Activated effector memory CD4-positive, alpha-beta T cell treated with anti-CD3 and anti-CD28 coated beads, Interleukin-2, amount 50 U/mL, for 16 hours (primary cell): Measurements from ENCODE around the gene ZFP1.
"Not testable (repeated sequence)": the region's sequence is repeated elsewhere in the genome, so short reads cannot be mapped to it uniquely, and the experiment has no call there.

Source experiments
- DNase-seq: peaks from one replicate; pipeline ENCODE4 v3.0.0-alpha.2; 2020

The ZFP1 gene

GRCh38 chr16:75160386-75160785 lies 12.1 kb downstream of the ZFP1 start:
- DNase-seq: no peak

GRCh38 chr16:75169899-75170405 lies 21.6 kb downstream of the ZFP1 start:
- DNase-seq: no peak

- DNase-seq: no peak
Observed at GRCh38 chr16:75172578-75172977, 24.3 kb downstream of the ZFP1 start.

GRCh38 chr16:75175074-75175473 lies 26.8 kb downstream of the ZFP1 start:
- DNase-seq: no peak

GRCh38 chr16:75176926-75177325 lies 28.6 kb downstream of the ZFP1 start:
- DNase-seq: no peak

- DNase-seq: no peak
Observed at GRCh38 chr16:75179208-75179607, 30.9 kb downstream of the ZFP1 start.

- DNase-seq: no peak
Observed at GRCh38 chr16:75181630-75182029, 33.3 kb downstream of the ZFP1 start.

GRCh38 chr16:75188832-75189477 lies 40.6 kb downstream of the ZFP1 start:
- peak; percentile 42 for DNase-seq

- DNase-seq: no peak
Observed at GRCh38 chr16:75189638-75190245, 41.4 kb downstream of the ZFP1 start.

GRCh38 chr16:75192606-75193264 lies 44.4 kb downstream of the ZFP1 start:
- DNase-seq: peak; percentile 37

GRCh38 chr16:75193265-75193650 lies 44.9 kb downstream of the ZFP1 start:
- no peak for DNase-seq

- peak; percentile 48 for DNase-seq
Observed at GRCh38 chr16:75193730-75194444, 45.6 kb downstream of the ZFP1 start.

- DNase-seq: peak; percentile 43
Observed at GRCh38 chr16:75195811-75196790, 47.8 kb downstream of the ZFP1 start.

GRCh38 chr16:75196836-75197235 lies 48.5 kb downstream of the ZFP1 start:
- peak; percentile 28 for DNase-seq

- peak; percentile 38 for DNase-seq
Observed at GRCh38 chr16:75197522-75198134, 49.3 kb downstream of the ZFP1 start.

- DNase-seq: no peak
Observed at GRCh38 chr16:75198135-75198600, 49.8 kb downstream of the ZFP1 start.

GRCh38 chr16:75202069-75202590 lies 53.8 kb downstream of the ZFP1 start:
- DNase-seq: peak; percentile 17

GRCh38 chr16:75203096-75203495 lies 54.8 kb downstream of the ZFP1 start:
- peak; percentile 50 for DNase-seq

GRCh38 chr16:75203667-75204409 lies 55.5 kb downstream of the ZFP1 start:
- peak; percentile 61 for DNase-seq

GRCh38 chr16:75204410-75204758 lies 56.1 kb downstream of the ZFP1 start:
- DNase-seq: peak; percentile 55

GRCh38 chr16:75204905-75205304 lies 56.6 kb downstream of the ZFP1 start:
- not testable (repeated sequence) for DNase-seq
